H1 (cell line): ENCODE data around the gene HEBP1. TPM values are rescaled to one million over a fixed set of nuclear protein-coding genes. Genes with fewer than 3 reads are reported as not detected.

Experiments
- CTCF ChIA-PET: fragments of 300-600 bp; sonication (Branson Sonifier 250); formaldehyde crosslinking; loops from one replicate; lab custom pipeline; 2021; ENCODE audit not compliant: partially characterized antibody; lab: Charles Lee
- POLR2A ChIA-PET: fragments of 300-600 bp; sonication (Branson Sonifier 250); formaldehyde crosslinking; loops from one replicate; lab custom pipeline; 2021; ENCODE audit warnings: inconsistent platforms; ENCODE audit not compliant: partially characterized antibody; lab: Charles Lee
- DNase-seq, 2 experiments: peaks; one replicate each; pipeline versions ENCODE4 v3.0.0 to v3.0.0-alpha.2; 2010 to 2022; ENCODE audit warnings: low spot score in 2 of 2, low read depth in 1 of 2, mixed read lengths in 1 of 2
- FAIRE-seq: peaks from 2 replicates; lab custom pipeline; 2011; peaks lifted over from hg19 to GRCh38; lab: Jason Lieb, UNC
- H2AFZ ChIP-seq: 2 replicates; pipeline ENCODE4 v1.8.1; 2012; ENCODE audit warnings: low read length, inconsistent platforms
- H2AK5ac ChIP-seq: 2 replicates; pipeline ENCODE4 v1.6.1; 2013; ENCODE audit warnings: low read depth, low read length
- H2BK120ac ChIP-seq: replicated peaks from 2 replicates; pipeline ENCODE3; 2013; ENCODE audit warnings: low read depth, low read length, inconsistent platforms
- H2BK12ac ChIP-seq: 2 replicates; pipeline ENCODE4 v1.6.1; 2013; ENCODE audit warnings: low read depth, low read length
- H2BK15ac ChIP-seq: 2 replicates; pipeline ENCODE4 v1.6.1; 2013; ENCODE audit warnings: low read length
- H2BK20ac ChIP-seq: 2 replicates; pipeline ENCODE4 v1.6.1; 2013; ENCODE audit warnings: low read length
- H2BK5ac ChIP-seq: 2 replicates; pipeline ENCODE4 v1.6.1; 2013; ENCODE audit warnings: low read depth, low read length
- H3K14ac ChIP-seq: 2 replicates; pipeline ENCODE4 v1.6.1; 2013; ENCODE audit warnings: inconsistent platforms; ENCODE audit not compliant: insufficient read length
- H3K18ac ChIP-seq: 2 replicates; pipeline ENCODE4 v1.6.1; 2013; ENCODE audit warnings: low read length; ENCODE audit errors: extremely low read depth
- H3K23ac ChIP-seq: 2 replicates; pipeline ENCODE4 v1.6.1; 2013; ENCODE audit warnings: inconsistent platforms; ENCODE audit not compliant: insufficient read length
- H3K23me2 ChIP-seq: 2 replicates; pipeline ENCODE4 v1.6.1; 2013; ENCODE audit warnings: low read depth, low read length
- H3K27ac ChIP-seq: 2 replicates; pipeline ENCODE4 v1.6.1; 2011; ENCODE audit warnings: low read depth, low read length, inconsistent platforms
- H3K27me3 ChIP-seq, 4 experiments: replicated peaks in 1 of 4; 1 replicate in 1 of 4; 2 replicates in 3 of 4; pipeline versions ENCODE4 v1.6.1 to v1.8.1; 2011 to 2013; ENCODE audit warnings: low read length in 3 of 4, mild to moderate bottlenecking in 3 of 4, inconsistent platforms in 2 of 4, mixed read lengths in 2 of 4, moderate library complexity in 1 of 4; ENCODE audit not compliant: control insufficient read depth in 3 of 4, insufficient read depth in 3 of 4; ENCODE audit errors: extremely low read depth in 1 of 4
- H3K36me3 ChIP-seq, 4 experiments: 2 replicates each; pipeline versions ENCODE4 v1.6.1 to v1.8.1; 2011 to 2013; ENCODE audit warnings: mild to moderate bottlenecking in 4 of 4, low read length in 3 of 4, moderate library complexity in 2 of 4, control low read depth in 1 of 4, inconsistent platforms in 1 of 4; ENCODE audit not compliant: insufficient read depth in 4 of 4, control insufficient read depth in 2 of 4
- H3K4ac ChIP-seq: replicated peaks from 2 replicates; pipeline ENCODE3; 2013; ENCODE audit warnings: low read length, low read depth, mixed read lengths, inconsistent platforms; ENCODE audit not compliant: insufficient read length
- H3K4me1 ChIP-seq, 4 experiments: replicated peaks in 1 of 4; 1 replicate in 1 of 4; 2 replicates in 3 of 4; pipeline versions ENCODE4 v1.6.1 to v1.8.1; 2011 to 2013; ENCODE audit warnings: low read length in 3 of 4, inconsistent platforms in 2 of 4, mixed read lengths in 1 of 4; ENCODE audit not compliant: insufficient read depth in 4 of 4, control insufficient read depth in 3 of 4
- H3K4me2 ChIP-seq, 2 experiments: 2 replicates each; pipeline versions ENCODE4 v1.6.1 to v1.8.1; 2011 to 2013; ENCODE audit warnings: low read depth in 2 of 2, low read length in 2 of 2, control low read depth in 1 of 2, inconsistent platforms in 1 of 2, mild to moderate bottlenecking in 1 of 2; ENCODE audit not compliant: insufficient read depth in 1 of 2
- H3K4me3 ChIP-seq, 4 experiments: fragments of 200-600, 300-600 bp in 1 of 4; sonication (generic), shearing (Covaris generic), sonication (Bioruptor Twin) in 1 of 4; 2 replicates each; pipeline versions ENCODE4 v1.5.1 to v1.8.1; 2011 to 2016; ENCODE audit warnings: low read length in 4 of 4, low read depth in 3 of 4, control low read depth in 2 of 4, inconsistent platforms in 2 of 4, mild to moderate bottlenecking in 2 of 4, mixed read lengths in 1 of 4, moderate library complexity in 1 of 4; ENCODE audit not compliant: insufficient read depth in 2 of 4; ENCODE audit errors: extremely low read depth in 1 of 4
- H3K56ac ChIP-seq: replicated peaks from 2 replicates; pipeline ENCODE3; 2013; ENCODE audit warnings: low read depth, mild to moderate bottlenecking, mixed read lengths, low read length, inconsistent platforms; ENCODE audit not compliant: insufficient read length
- H3K79me1 ChIP-seq: 2 replicates; pipeline ENCODE4 v1.6.1; 2013; ENCODE audit warnings: low read depth, low read length, control low read depth
- H3K79me2 ChIP-seq, 2 experiments: 2 replicates each; pipeline versions ENCODE4 v1.6.1 to v1.8.1; 2012 to 2013; ENCODE audit warnings: low read length in 2 of 2, mild to moderate bottlenecking in 2 of 2, inconsistent platforms in 1 of 2; ENCODE audit not compliant: insufficient read depth in 2 of 2, control insufficient read depth in 1 of 2
- H3K9ac ChIP-seq, 4 experiments: replicated peaks in 1 of 4; 1 replicate in 1 of 4; 2 replicates in 3 of 4; pipeline versions ENCODE4 v1.6.1 to v1.8.1; 2011 to 2013; ENCODE audit warnings: low read depth in 3 of 4, low read length in 3 of 4, control low read depth in 2 of 4, mild to moderate bottlenecking in 2 of 4, moderate library complexity in 2 of 4, inconsistent platforms in 1 of 4; ENCODE audit errors: extremely low read depth in 1 of 4
- H3K9me3 ChIP-seq, 2 experiments: 2 replicates each; pipeline versions ENCODE4 v1.6.1 to v1.8.1; 2012 to 2013; ENCODE audit warnings: mild to moderate bottlenecking in 2 of 2, moderate library complexity in 2 of 2, control low read depth in 1 of 2, inconsistent platforms in 1 of 2, low read depth in 1 of 2, low read length in 1 of 2, mixed read lengths in 1 of 2; ENCODE audit not compliant: insufficient read depth in 2 of 2
- H4K20me1 ChIP-seq, 2 experiments: replicated peaks in 1 of 2; 2 replicates each; pipeline versions ENCODE3 to v1.8.1; 2011 to 2013; ENCODE audit warnings: inconsistent platforms in 2 of 2, low read length in 2 of 2, mild to moderate bottlenecking in 1 of 2; ENCODE audit not compliant: insufficient read depth in 2 of 2, control insufficient read depth in 1 of 2
- H4K5ac ChIP-seq: 2 replicates; pipeline ENCODE4 v1.6.1; 2013; ENCODE audit warnings: low read length, low read depth, mixed read lengths, inconsistent platforms; ENCODE audit not compliant: insufficient read length
- H4K8ac ChIP-seq: 2 replicates; pipeline ENCODE4 v1.8.0; 2013; ENCODE audit warnings: mild to moderate bottlenecking, moderate library complexity, low read length, inconsistent platforms; ENCODE audit not compliant: insufficient read depth; ENCODE audit errors: extremely low read depth
- H4K91ac ChIP-seq: replicated peaks from 2 replicates; pipeline ENCODE3; 2013; ENCODE audit warnings: low read length, mixed read lengths, inconsistent platforms; ENCODE audit not compliant: insufficient read length
- ASH2L ChIP-seq: fragments of 200-600, 300-600 bp; sonication (generic); IDR thresholded peaks from one replicate; pipeline ENCODE4 v1.7.1; 2017; ENCODE audit warnings: low read length
- ATF3 ChIP-seq: IDR thresholded peaks from 2 replicates; pipeline ENCODE4 v1.6.1; 2011; ENCODE audit warnings: low read depth, mild to moderate bottlenecking, low read length; ENCODE audit not compliant: insufficient read depth
- EP300 ChIP-seq, 2 experiments: IDR thresholded peaks; 1 replicate in 1 of 2; 2 replicates in 1 of 2; pipeline ENCODE4 v1.6.1; 2011 to 2012; ENCODE audit warnings: low read depth in 2 of 2, low read length in 2 of 2, mild to moderate bottlenecking in 2 of 2, borderline replicate concordance in 1 of 2, inconsistent platforms in 1 of 2, moderate library complexity in 1 of 2
- FOSL1 ChIP-seq: IDR thresholded peaks from 2 replicates; pipeline ENCODE4 v1.6.1; 2011; ENCODE audit warnings: mild to moderate bottlenecking, low read depth, low read length, moderate library complexity; ENCODE audit not compliant: insufficient read depth
- HDAC2 ChIP-seq, 2 experiments: fragments of 300-600 bp in 1 of 2; sonication (generic) in 1 of 2; IDR thresholded peaks; 2 replicates each; pipeline ENCODE4 v1.6.1; 2011 to 2012; ENCODE audit warnings: low read depth in 2 of 2, low read length in 2 of 2, mild to moderate bottlenecking in 2 of 2, moderate library complexity in 2 of 2, borderline replicate concordance in 1 of 2, inconsistent platforms in 1 of 2
- JUN ChIP-seq: IDR thresholded peaks from 2 replicates; pipeline ENCODE4 v1.6.1; 2011; ENCODE audit warnings: low read depth, mild to moderate bottlenecking, improper control_type of control experiment, low read length
- KDM1A ChIP-seq: fragments of 200-600, 300-600 bp; sonication (generic); IDR thresholded peaks from 2 replicates; pipeline ENCODE4 v1.7.1; 2016; ENCODE audit warnings: mild to moderate bottlenecking, low read length, borderline replicate concordance
- SIRT6 ChIP-seq: IDR thresholded peaks from one replicate; pipeline ENCODE4 v1.7.1; 2012; ENCODE audit warnings: low read length, inconsistent platforms
- TBP ChIP-seq: IDR thresholded peaks from 2 replicates; pipeline ENCODE4 v1.6.1; 2011; ENCODE audit warnings: low read depth, low read length, improper control_type of control experiment
- TCF12 ChIP-seq: IDR thresholded peaks from 2 replicates; pipeline ENCODE4 v1.6.1; 2011; ENCODE audit warnings: low read depth, mild to moderate bottlenecking, low read length
- WGBS, 2 experiments: shearing (Covaris generic) in 1 of 2; methylation state at CpG; one replicate each; pipeline versions ENCODE4 v1.1.6 to v1.1.7; 2013 to 2015; ENCODE audit warnings: low lambda C conversion rate in 2 of 2, mixed read lengths in 2 of 2, inconsistent platforms in 1 of 2, low coverage in 1 of 2, missing lambda C conversion rate in 1 of 2; ENCODE audit not compliant: insufficient replicate concordance in 2 of 2, insufficient coverage in 1 of 2, insufficient read length in 1 of 2; ENCODE audit errors: extremely low coverage in 1 of 2, missing lambda C conversion rate in 1 of 2; 5-methylcytosine and 5-hydroxymethylcytosine counted together
- polyA plus RNA-seq, 7 experiments: library from polyadenylated mRNA; depleted of rRNA in 3 of 7; stranded (reverse) in 5 of 7; unstranded in 2 of 7; fragments of >200 nt in 5 of 7; fragments of 200-250 nt in 2 of 7; gene quantifications; 1 replicate in 5 of 7; 2 replicates in 1 of 7; 4 replicates in 1 of 7; pipeline versions ENCODE4 v1.2.1 to v1.2.3, GENCODE V29; 2011 to 2013; ENCODE audit warnings: missing spikeins in 2 of 7, mixed read lengths in 2 of 7
- total RNA-seq: library from RNA; stranded (reverse); fragmentation: NEBNext Ultra II Directional; extraction: Animal tissue kit (Norgen Biotek cat#: 25700); gene quantifications from 2 replicates; pipeline ENCODE4 v1.2.1, GENCODE V29; 2021
- TF ChIP-seq, protein P1 (sequence below): IDR thresholded peaks from 2 replicates; pipeline ENCODE4 v1.6.1; 2012; ENCODE audit warnings: low read length, inconsistent platforms

Gene HEBP1
- total and polyA plus RNA-seq, 2 of the 8 experiments (the other 6 are each of a cell fraction or from before 2014, with no cell fraction given), result 30.8 to 56.1 TPM

DNA sequence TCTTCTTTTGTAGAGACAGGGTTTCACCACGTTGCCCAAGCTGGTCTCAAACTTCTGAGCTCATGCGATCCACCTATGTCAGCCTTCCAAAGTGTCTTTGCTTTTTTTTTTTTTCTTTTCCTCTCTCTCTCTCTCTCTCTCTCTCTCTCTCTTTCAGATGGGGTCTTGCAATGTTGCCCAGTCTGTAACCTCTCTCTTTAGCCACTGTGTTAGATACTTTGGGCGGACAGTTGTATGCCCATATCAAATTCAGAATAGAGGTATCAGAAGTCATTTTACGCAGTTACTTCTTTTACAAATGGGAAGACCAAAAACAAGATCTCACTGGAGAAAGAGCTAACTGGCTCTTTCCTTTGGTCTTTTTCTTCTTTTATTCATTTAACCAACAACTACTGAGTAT lies 6.7 kb downstream of the HEBP1 start:
- Histone ChIP-seq H2BK120ac (peak overlapping the region; percentile 43), H3K36me3 (peaks cover 4 to 8% (median 6%) of the 10 kb centered on the region in 4 experiments; a peak in 4 of 8 replicates), H2AFZ (no peak overlapping the region), H3K9ac (no peak overlapping the region), H3K9me3 (no peaks in the 10 kb centered on the region), H3K23ac (no peak overlapping the region), H3K27me3 (no peaks in the 10 kb centered on the region), H3K56ac (no peak overlapping the region), H3K27ac (no peak overlapping the region), H3K18ac (no peak overlapping the region), H3K79me2 (peaks cover 0 to 32% of the 10 kb centered on the region in 2 experiments; a peak in 2 of 4 replicates), H4K8ac (no peak overlapping the region), H2AK5ac (no peak overlapping the region), H3K4me1 (peaks cover 11 to 24% (median 17%) of the 10 kb centered on the region in 4 experiments; a peak in 4 of 7 replicates), H2BK5ac (no peak overlapping the region), H2BK20ac (no peak overlapping the region), H4K20me1 (peaks cover 2 to 3% of the 10 kb centered on the region in 2 experiments), H2BK15ac (no peak overlapping the region), H3K4me2 (no peak overlapping the region), H4K5ac (no peak overlapping the region), H3K4me3 (no peak overlapping the region), H3K4ac (no peak overlapping the region), H4K91ac (no peak overlapping the region), H3K79me1 (no peaks in the 10 kb centered on the region; the same call in 1 of the 2 replicates), H3K14ac (no peak overlapping the region), H2BK12ac (no peak overlapping the region), H3K23me2 (no peaks in the 10 kb centered on the region)
- POLR2A ChIA-PET, result interaction anchor here (1.5 kb wide), 1 partner anchor 10 kb away, joined by 3 read pairs; no protein-coding TSS in a partner anchor
- CTCF ChIA-PET, result interaction anchor here (1.6 to 2.0 kb wide), 3 partner anchors 9 to 77 kb away, joined by 3 to 8 read pairs (median 6); no protein-coding TSS in a partner anchor
- DNase-seq (no peak), FAIRE-seq (no peak)
- WGBS, 2 experiments, result 91% methylated on average over 4 of the region's 4 CpGs; no CpG with 5 or more reads in 1 of the 2 experiments
- no peak for TF ChIP-seq SIRT6
- TF ChIP-seq JUN, result no peak
- no peak for TF ChIP-seq HDAC2 (IDR thresholded peaks at IDR 0.05; ENCODE audit: borderline replicate concordance in 1 of 2, low read depth in 2 of 2, low read length in 2 of 2)
- TF ChIP-seq FOSL1, result no peak
- TF ChIP-seq TBP, result no peak
- TF ChIP-seq, protein P1, sequence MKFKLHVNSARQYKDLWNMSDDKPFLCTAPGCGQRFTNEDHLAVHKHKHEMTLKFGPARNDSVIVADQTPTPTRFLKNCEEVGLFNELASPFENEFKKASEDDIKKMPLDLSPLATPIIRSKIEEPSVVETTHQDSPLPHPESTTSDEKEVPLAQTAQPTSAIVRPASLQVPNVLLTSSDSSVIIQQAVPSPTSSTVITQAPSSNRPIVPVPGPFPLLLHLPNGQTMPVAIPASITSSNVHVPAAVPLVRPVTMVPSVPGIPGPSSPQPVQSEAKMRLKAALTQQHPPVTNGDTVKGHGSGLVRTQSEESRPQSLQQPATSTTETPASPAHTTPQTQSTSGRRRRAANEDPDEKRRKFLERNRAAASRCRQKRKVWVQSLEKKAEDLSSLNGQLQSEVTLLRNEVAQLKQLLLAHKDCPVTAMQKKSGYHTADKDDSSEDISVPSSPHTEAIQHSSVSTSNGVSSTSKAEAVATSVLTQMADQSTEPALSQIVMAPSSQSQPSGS, result no peak
- no peak for TF ChIP-seq ASH2L
- TF ChIP-seq KDM1A, result no peak
- TF ChIP-seq EP300 (IDR thresholded peaks at IDR 0.05; ENCODE audit: borderline replicate concordance in 1 of 2, low read depth in 2 of 2, low read length in 2 of 2), result no peak
- TF ChIP-seq ATF3, result no peak
- TF ChIP-seq TCF12, result no peak
